Uterus (tissue), 2 donors: Measurements from ENCODE around the gene SETDB2.

Source experiments
- POLR2A ChIP-seq, 2 donors: fragments of 450-650 bp; IDR thresholded peaks; one replicate each; pipeline ENCODE4 v1.6.1; 2016; ENCODE audit warnings: antibody characterized with exemption in 2 of 2, mild to moderate bottlenecking in 1 of 2, moderate library complexity in 1 of 2
- TF ChIP-seq, protein P1 (sequence below), 4 experiments: fragments of 200-600 bp in 2 of 4; fragments of 450-650 bp in 2 of 4; sonication (generic) in 2 of 4; IDR thresholded peaks; one replicate each; pipeline ENCODE4 v1.5.1; 2016 to 2019; ENCODE audit warnings: antibody characterized with exemption in 4 of 4, mild to moderate bottlenecking in 2 of 4, moderate library complexity in 1 of 4

DNA sequence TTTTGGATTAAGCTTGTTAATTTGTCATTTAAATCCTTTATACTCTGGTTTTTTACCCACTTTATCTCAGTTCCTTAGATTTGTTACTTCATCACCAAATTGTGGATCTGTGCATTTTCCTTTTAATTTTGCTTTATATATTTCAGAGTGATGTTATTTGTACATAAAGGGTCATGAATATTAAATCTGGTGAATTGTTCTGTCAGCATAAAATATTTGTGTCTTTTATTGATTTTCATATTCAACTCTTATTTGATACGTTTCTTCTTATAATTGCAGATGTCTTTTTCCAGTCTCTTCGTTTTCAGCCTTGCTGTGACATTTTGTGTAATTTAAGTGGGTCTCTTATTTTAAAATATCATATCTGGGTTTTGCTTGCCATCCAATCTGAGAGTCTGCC lies 4.7 kb downstream of the SETDB2 start:
- TF ChIP-seq, protein P1, sequence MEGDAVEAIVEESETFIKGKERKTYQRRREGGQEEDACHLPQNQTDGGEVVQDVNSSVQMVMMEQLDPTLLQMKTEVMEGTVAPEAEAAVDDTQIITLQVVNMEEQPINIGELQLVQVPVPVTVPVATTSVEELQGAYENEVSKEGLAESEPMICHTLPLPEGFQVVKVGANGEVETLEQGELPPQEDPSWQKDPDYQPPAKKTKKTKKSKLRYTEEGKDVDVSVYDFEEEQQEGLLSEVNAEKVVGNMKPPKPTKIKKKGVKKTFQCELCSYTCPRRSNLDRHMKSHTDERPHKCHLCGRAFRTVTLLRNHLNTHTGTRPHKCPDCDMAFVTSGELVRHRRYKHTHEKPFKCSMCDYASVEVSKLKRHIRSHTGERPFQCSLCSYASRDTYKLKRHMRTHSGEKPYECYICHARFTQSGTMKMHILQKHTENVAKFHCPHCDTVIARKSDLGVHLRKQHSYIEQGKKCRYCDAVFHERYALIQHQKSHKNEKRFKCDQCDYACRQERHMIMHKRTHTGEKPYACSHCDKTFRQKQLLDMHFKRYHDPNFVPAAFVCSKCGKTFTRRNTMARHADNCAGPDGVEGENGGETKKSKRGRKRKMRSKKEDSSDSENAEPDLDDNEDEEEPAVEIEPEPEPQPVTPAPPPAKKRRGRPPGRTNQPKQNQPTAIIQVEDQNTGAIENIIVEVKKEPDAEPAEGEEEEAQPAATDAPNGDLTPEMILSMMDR (IDR thresholded peaks at IDR 0.05), result no peak
- TF ChIP-seq POLR2A (IDR thresholded peaks at IDR 0.05), result no peak
